NCI-H2107 (cell line): ENCODE measurements around the gene ABCG8.

Experiments
- DNase-seq: peaks from one replicate; lab custom pipeline; 2025; lab: John Stamatoyannopoulos, UW

Gene ABCG8

DNA sequence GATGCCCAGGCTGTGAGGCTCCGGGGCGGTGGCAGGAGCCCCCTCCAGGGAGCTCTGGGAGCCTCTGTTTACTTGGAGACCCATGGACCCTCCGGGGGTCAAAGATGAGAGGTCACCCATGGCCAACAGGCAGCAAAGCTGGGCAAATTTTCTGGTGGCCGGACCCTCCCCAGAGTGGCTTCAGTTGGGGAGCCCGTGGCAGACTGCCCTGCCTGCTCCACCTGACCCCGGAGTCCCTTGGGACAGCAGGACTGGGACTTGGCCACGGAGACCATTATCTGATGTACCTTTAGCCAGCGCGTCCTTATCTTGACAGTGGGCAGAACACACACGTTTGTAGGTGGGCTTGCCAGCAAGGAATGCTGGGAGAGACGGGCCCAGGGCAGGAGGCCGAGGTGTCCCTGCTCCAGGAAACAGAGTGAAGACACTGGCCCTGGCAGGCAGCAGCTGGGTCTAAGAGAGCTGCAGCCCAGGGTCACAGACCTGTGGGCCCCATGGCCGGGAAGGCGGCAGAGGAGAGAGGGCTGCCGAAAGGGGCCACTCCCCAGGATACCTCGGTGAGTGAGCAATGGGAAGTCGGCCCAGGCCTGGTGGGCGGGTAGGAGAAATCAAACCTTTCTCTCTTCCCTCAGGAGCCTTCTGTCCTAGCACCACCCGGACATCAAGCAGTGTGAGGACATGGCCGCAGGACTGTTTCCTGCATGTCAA lies at the start of gene ABCG8, which contains the start of gene ABCG5:
TSS of gene ABCG8 (plus strand) at position 412 of the 708 bp plus-strand sequence. CDS start at position 495, 83 bp downstream.
TSS of gene ABCG5 (minus strand) at position 280 of the 708 bp plus-strand sequence. CDS start at position 120, 160 bp downstream.
- no peak for DNase-seq

DNA sequence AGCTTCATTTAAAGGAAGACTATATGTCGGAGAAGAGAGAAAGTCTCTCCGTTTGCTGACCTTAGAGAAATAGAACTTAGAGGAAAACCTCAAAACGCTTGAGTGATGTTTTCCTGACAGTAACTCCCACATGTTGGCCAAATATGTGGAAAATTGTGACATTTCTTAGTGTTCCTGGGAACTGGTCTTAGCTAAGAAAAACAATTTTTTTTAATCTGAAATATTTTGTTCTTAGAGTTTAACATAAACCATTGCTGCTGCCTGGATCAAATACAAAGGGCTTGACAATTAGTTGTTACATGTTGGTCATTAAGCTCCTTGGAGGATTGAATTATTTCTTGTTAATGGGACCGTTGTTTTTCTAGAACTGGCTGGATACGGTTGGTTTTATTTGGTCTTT lies 48.6 kb upstream of the ABCG8 start:
- DNase-seq = no peak

DNA sequence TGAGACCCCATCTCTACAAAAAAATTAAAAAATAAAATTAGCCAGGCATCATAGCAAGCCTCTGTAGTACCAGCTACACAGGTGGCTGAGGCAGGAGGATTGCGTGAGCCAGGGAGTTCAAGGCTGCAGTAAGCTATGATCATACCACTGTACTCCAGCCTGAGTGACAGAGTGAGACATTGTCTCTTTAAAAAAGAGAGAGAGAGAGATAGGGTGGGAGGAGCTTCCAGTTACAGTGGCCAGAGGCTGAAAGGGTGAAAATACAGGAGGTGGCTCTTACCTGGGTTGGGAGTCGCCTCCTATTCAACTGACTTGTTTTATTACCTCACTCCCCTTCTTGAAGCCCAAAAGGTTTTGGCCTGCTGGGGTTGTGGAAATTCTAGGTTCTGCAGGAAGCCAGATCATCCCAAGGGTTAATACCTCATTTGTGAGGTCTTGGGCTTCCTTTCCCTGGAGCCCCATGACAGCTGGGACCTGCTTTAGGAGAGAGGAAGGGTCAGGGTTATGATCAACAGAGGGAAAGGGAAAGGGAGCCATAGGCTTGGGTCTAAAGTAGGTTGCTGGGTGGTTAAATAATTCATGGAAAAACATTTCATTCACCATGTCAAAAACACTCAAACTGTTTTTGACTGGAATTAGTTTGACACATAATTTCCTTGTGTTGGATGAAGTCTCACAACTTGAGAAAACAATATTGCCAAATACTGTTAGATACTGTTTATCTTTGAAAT lies 47.6 kb upstream of the ABCG8 start:
- DNase-seq = no peak

DNA sequence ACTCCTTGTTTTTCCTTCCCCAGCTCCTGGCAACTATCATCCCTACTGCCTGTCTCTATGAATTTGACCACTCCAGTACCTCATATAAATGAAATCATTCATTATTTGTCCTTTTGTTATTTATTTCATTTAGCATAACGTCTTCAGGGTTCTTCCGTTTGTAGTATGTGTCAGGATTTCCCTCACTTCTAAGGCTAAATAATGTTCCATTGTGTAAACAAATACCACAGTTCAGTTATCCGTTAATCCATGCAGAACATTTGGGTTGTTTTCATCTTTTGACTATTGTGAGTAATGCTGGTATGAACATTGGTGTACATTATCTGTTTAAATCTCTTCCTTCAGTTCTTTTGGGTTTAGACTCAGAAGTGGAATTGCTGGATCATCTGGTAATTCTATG lies 46.1 kb upstream of the ABCG8 start:
- no peak for DNase-seq

DNA sequence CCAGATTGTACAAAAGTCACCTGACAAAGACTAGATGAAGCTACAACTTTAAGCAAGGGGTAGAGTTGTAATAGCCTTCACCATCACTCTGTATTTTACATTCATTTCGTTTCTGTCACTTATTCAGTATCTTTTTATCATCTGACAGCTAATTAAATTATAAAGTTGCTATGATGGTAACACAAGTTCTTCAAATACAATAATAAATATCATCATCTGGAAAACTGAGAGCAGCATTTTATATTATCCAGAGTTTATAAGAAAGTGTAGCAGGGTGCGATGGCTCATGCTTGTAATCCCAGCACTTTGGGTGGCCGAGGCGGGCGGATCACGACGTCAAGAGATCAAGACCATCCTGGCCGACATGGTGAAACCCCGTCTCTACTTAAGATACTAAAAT lies 43.8 kb upstream of the ABCG8 start:
- no peak for DNase-seq

DNA sequence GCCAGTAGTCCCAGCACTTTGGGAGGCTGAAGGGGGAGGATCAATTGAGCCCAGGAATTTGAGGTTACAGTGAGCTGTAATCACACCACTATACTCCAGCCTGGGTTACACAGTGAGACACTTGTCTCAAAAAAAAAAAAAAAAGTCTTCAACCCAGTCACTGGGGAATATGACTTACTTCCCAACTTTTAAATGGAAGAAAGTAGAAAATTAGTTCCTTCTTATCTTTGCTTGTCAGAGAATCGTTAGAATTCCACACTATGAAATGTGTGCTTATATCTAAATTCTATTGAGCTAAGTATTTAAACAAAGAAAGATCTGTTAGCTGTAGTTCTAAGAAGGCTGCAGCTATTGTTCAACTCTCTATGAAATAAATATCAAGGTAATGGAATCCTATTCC lies 42.6 kb upstream of the ABCG8 start:
- no peak for DNase-seq

DNA sequence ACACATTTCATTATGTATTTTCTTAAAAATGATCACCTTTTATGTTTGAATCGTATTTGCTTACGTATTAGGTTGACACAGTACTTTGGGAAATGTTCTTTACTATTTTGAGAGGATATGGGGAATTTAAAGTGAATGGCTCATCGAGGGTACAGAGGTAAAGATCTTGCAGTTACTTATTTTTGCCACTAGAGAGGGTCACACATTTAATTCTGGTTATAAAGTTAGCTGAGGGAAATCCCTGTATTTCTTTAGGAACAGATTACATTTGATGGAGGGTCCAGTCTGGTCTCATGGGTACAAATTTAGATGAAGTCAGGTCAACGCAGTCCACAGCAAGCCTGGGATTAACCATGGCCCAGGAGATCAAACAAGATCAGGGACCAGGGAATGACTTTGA lies 40.5 kb upstream of the ABCG8 start:
- DNase-seq = no peak

DNA sequence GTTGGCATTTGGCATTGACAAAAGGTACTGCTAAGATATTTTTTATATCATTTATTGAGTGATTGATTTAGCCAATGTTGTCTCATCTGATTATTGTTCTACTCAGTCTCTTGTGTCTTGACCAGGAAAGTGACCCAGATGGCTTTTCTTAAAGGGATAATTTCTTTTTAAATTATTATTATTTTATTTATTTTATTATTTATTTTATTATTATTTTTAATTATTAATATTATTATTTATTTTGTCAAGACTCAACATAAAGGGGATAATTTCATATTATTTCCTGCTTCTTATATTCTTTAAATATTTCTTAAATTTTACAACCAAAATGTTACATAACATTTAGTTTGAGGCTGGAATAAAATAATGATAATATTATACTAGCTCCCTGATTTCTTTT lies 37.9 kb upstream of the ABCG8 start:
- no peak for DNase-seq

DNA sequence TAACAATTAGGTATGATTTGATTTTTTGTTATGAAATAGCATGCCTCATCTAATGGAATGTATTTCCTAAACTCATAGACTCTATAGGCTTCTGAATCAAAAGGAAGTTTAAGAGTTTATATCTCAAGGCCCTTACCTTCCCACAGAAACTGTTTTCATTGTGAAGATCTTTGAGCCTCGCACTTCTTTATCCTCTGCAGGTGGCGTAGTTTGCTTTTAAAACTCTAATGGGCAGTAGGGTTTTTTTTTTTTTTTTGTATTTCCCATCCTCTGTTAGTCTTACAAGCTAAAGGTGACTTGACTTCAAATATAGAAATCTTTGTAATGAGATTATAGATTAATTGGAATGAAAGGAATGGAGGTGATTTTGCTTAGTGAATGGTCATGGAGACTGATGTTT lies 36.6 kb upstream of the ABCG8 start:
- DNase-seq = no peak

DNA sequence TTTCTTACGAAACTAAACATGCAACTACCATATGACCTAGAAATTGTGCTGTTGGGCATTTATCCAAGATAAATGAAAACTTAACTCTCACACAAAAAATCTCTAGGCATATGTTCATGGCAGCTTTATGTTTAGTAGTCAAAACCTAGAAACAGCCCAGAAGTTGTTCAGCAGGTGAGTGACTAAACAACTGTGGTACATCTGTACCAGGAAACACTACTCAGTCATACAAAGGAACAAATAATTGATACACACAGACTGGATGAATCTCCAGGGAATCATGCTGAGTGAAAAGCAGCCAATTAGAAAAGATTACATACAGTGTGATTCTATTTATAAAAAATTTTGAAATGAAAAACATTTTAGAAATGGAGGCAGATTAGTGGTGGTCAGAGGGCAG lies 35.7 kb upstream of the ABCG8 start:
- no peak for DNase-seq

DNA sequence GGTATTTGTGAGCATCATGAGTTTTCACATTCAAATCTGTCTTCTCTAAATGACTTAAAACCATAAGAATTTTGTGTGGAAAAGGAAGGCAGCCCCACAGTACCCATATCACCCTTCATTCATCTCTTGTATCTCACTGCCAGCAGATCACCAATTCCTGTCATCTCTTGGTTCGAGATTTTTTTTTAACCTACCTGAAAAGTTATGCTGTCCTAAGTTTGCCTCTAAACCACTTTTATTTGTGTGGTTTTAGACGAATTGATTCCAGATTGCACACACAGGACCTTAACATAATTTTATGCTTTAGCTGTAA lies 32.1 kb upstream of the ABCG8 start:
- no peak for DNase-seq

DNA sequence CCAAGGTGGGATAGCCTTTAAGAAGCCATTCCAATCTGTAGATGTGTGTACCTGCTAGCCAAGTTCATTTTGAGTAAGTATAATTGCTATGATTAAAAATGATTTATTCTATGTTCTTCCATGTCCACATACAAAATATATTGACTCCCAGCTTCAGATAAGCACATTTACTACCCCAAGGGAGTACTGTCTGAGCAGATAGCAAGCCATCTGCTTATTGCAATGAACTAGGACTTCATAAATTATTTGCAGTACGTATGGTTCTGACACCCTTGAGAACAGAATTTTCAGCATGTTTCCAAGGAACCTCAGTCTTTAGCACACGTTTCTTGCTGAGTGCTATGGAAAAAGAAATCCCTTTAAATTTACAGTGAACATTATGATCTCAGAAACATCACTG lies 28.3 kb upstream of the ABCG8 start:
- no peak for DNase-seq

DNA sequence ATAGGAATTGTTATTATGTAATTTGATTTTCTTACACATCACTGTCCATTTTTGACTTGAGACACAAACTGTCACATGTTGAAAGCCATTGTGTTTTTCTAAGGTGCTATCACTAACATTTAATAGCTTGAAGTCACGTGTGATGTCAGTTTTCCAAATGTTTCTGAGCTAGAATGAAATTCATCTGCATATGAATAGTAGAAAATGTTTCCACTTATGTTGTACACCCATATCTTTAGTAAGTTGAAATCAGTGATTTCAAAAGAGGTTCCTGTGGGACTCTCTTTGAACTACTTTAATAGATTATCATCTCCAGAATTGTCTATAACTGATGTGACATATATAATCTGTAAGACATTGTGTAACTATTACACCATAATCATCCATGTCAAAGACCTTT lies 27.9 kb upstream of the ABCG8 start:
- no peak for DNase-seq

DNA sequence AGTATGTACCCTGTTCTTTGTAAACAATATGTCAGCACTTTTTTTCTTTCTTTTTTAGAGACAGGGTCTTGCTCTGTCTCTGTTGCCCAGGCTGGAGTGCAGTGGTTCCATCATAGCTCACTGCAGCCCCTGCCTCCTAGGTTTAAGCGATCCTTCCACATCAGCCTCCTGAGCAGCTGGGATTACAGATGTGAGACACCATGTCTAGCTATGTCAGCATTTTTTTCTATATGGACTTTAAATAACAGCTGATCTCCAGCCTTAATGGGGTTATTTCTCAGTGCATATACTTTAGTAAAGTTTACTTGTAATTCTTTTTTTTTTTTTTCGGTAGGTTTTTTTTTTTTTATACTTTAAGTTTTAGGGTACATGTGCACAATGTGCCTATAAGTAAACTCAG lies 26.8 kb upstream of the ABCG8 start:
- no peak for DNase-seq

DNA sequence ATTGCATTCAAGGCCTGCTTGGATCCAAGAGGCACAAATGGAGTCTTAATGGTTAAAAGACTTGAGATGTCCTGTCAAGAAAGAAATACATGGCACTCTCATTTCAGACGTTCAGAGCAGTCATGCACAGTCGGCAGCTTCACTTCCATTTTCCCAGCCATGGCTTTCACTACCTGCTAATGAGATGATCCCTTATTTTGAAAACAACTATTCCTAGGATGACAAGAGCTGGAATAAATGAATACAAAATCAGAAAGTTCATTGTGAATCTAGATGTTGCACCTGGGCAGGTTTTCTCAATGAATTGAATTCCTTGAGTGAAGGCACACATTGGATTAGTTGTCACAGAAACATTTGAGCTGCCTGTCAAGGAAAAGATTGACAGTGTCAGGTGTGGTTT lies 25.8 kb upstream of the ABCG8 start:
- DNase-seq = no peak

DNA sequence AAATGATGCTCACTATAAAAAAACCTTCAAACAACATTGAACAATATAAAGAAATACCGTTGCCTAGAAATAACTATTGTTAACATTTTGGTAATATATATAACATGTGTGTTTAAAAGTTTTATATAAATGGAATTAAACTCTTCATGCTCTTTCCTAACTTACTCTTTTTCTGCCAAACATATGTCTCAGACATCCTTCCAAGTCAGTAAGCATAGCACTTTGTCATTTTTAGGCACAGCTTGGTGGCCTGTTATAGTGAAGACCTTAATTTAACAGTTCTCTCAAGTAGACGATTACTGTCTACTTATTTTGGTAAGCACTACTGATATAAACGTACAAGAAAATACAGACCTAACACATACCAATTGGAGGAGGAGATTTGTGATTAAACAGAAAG lies 24.1 kb upstream of the ABCG8 start:
- no peak for DNase-seq

DNA sequence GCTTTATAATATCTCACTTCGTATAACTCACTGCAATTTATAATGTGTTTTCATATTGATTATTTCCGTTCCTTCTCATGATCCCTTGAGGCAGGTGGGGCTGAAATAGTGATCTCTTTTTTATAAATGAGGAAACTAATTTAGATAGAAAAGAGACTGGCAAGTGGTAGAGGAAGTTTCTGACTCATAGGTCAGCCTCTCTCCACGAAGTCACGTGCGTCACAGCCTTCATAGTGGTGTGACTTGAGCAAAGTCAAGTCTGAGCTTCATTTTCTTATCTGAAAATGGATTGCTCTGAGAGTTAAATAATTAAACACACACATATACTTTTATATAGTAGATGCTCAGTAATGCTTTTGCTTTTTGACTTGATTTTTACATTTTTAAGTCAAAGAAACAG lies 20.0 kb upstream of the ABCG8 start:
- DNase-seq = no peak

DNA sequence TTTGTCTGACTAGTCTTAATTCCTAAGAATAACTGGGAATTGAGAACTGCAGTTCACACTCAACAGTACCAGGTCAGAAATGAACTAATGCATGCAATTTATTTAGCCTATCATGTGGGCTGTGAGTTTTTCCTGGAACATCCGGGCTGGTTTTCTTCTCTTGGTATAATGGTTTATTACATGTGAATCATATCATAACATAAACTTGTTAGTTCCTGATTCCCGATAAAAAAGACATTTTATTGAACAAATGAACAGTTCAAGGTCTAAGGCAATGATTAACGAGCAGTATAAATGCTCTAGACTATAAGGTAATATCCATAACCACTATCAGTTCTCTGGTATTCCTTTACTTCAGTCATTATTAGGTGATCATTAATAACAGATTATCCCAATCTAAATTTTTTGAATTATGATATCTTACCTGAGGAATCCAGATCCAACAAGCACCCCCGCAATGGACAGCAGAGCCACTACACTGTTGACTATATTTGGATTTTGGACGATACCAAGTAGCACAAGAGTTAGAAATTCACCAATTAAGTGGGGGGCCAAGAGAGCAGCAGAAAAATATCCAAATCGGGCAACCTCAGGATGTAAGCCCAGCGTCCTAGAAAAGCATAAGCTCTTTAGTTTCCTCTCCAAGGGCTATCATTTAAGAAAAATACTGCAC lies 19.1 kb upstream of the ABCG8 start:
- DNase-seq = no peak

DNA sequence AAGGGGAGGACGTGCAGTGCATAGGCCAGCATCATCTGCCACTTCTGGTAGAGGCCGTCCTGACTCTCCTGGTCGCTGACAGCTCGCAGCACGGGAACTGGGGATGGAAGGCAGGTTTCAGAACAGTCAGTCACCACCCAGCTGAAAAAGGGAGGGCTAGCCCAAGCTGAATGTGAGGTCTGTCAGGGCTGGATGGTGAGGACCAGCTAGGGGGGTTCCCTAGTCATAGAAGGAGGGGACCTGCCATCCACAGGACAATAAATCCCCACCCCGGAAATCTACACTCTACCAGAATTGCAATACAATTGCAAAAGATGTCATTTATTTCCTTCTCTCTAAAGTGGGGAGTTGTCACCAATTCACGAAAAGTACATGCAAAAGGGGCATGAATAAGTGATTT lies 15.9 kb upstream of the ABCG8 start:
- no peak for DNase-seq

DNA sequence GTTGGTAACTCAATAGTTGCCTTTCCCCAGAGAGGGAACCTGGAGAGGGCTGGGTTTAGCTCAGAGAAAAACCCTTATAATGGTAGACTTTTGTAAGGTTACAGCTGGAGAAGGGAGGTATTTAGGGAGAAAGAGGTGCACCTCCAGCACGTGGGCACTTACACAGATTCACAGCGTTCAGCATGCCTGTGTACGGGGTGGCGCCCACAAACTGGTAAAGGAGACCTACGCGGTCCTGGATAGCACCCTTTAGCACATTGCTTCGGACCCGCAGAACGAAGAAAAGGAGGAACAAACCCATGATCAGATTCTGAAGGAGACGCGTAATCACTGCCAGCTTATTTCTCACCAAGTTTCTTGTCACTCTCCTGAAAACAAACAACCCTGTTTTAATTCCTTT lies 15.0 kb upstream of the ABCG8 start:
- no peak for DNase-seq

DNA sequence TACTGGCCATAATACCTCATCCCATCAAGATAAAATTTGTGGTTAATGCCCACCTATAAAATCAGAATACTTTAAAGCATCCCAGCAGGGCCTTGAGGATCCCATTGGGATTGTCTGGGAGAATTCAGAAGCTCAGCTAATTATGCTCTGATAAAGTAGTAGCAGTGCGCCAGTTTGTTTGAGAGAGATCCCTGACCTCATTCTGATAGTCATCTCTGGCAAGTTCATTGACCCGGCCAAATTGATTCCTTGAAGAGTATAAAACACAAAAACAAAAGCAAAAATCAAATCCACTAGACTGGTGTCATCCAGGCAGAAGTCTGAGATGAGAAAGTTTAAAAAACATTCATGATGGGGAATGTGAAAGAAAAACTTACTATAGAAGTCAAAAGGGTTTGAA lies 14.3 kb upstream of the ABCG8 start:
- DNase-seq = no peak

DNA sequence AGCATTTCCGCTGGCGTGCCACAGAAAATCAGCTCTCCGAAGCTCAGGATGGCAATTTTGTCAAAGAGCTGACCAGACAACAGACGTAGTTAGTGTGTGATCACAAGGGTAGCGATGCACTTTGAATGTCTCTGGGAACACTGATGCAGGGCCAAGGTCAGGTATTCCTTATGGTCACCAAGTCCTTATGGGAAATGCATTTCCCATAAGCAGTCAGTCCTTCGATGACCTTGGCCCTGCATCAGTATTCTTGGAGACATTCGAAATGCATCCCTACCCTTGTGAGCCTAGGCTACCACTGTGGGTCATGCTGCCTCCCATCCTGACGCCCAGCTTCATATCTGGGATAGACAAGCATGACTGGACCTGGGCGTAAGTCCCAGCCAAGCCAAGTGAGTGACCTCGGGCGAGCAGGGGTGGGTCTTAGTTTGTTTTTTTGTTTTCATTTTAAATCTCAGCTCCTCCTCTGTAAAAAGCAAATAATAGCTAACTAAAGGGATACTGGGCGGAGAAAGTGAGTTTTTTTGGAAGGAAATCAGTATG lies 13.7 kb upstream of the ABCG8 start:
- no peak for DNase-seq

DNA sequence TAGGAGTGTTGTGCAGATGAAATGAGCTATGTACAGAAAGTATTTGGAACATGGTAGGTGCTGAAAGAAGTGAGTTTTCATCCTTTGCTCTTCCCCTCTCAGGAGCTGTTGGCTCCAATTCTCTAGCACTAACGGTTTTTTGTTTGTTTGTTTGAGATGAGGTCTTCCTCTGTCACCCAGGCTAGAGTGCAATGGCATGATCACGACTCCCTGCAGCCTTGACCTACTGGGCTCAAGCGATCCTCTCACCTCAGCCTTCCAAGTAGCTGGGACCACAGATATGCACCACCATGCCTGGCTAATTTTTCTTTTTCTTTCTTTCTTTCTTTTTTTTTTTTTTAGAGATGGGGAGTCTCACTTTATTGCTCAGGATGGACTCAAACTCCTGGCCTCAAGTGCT lies 12.9 kb upstream of the ABCG8 start:
- no peak for DNase-seq
